NK-92 treated with Interleukin-12 subunit alpha and Interleukin-12 subunit beta, amount 100 ng/mL, for 24 hours (cell line): ENCODE data around the gene IKZF5.

ENCODE experiments used
- DNase-seq: peaks from one replicate; lab custom pipeline; 2025; lab: John Stamatoyannopoulos, UW

Gene IKZF5

GRCh38 chr10:123014772-123015171, 6.2 kb upstream of the IKZF5 start:
- no peak for DNase-seq

DNA sequence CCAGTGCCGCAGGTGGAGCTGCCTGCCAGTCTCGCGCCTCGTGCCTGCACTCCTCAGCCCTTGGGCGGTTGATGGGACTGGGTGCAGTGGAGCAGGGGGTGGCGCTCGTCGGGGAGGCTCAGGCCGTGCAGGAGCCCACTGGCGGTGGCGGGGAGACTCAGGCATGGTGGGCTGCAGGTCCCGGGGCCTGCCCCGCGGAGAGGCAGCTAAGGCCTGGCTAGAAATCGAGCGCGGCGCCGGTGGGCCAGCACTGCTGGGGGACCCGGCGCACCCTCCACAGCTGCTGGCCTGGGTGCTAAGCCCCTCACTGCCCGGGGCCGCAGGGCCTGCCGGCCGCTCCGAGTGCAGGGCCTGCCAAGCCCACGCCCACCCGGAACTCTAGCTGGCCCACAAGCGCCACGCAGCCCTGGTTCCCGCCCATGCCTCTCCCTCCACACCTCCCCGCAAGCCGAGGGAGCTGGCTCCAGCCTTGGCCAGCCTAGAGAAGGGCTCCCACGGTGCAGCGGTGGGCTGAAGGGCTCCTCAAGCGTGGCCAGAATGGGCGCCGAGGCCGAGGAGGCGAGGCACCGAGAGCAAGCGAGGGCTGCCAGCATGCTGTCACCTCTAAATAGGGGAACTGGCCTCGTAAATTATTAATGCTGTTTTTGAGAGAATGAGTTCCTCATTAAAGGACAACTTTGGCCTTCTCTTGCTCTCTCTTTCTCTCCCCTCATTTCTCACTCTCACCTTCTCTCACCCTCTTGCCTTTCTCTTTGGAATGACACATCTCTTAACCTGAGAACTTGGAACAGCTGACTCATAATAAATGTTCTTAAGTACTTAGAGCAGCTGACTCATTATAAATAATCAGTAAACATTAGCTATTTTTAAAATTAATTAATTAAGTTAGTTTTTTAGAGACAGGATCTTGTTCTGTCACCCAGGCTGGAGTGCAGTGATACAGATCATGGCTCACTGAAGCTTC, 5.1 kb upstream of the IKZF5 start:
- DNase-seq: no peak

DNA sequence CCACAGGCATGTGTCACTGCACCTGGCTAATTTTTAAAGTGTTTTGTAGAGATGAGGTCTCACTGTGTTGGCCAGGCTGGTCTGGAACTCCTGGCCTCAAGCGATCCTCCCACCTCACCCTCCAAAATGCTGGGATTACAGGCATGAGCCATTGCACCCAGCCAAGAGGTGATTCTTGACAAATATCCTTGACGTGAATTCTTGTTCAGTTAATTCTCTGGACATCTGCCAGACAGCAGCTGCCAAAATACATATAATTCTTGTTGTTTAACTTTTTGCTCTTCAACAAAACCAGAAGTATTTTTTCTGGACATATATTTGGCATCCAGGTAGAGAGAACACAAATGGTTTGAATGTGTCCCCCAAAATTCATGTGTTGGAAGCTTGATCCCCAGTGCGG, 3.4 kb upstream of the IKZF5 start:
- no peak for DNase-seq

GRCh38 chr10:123009105-123009820, 668 bp upstream of the IKZF5 start:
- DNase-seq: no peak

DNA sequence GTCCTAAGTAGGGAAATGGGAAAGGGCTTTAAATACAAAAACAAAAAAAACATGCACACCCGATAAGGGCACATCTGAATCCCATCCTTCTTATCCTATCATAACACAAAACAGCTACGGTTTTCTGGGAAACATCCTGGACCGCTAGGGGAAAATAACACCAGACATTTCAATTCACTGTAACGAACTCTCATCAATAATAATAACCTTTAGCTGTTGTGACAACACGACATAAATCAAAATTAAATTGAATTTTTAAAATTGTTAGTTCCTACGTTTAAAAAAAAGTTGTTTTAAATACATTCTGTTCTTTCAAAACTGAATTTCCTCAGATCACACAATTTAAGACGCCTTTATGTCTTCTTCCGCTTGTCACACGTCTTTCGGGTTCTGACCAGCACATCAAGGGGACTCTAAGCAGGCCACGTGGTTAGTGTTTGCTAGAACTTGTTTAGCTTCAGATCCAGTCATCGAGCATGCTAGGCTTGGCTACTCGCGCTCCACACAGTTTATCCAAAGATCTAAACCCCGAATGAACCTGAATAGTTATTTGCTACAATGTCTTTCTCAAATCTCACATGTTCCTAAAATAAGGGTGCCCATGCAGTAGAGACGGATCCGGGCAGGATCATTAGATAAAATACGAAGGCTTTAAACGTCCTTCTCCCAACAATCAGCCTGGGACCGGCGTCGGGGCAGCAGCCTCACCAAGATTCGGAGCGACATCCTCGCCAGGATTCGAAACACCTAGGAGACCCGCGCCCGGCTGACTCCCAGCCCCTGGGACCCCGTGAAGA, 839 bp downstream of the IKZF5 start:
- peak; percentile 39 for DNase-seq

DNA sequence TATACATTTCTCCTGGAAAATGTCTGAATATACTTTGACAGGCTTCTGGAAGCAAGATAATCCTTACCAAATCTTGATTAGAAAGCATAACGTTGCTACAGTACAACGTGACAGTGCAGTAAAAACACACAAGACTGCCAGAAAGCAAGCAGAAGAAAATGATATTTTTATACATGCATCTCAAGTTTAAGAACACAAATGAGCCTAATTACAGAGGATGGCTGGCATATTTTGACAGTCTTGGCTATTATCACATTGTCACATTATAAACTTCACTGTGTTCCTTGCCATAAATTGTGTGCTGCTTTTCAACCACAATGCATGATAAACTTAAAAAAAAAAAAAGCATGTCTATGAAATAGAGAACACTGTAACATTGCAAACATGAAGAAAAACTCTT, 4.3 kb downstream of the IKZF5 start:
- DNase-seq: no peak

DNA sequence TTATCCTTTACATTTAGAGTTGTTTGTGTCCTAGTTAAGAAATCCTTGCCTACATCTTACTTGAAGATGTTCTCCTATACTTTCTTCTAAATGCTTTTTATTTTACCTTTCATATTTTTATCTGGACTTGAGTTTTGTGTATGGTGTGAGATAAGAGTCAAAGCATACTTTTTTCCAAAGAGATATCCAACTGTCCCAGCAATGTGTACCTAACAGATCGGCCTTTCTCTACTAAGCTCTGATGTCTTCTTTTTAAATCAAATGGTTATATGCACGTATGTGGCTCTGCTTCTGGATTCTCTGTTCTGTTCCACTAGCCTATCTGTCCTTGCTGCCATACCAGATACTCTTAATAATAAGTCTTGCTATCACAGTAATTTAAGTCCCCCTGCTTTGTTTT, 7.2 kb downstream of the IKZF5 start:
- no peak for DNase-seq

GRCh38 chr10:123000155-123000554, 8.4 kb downstream of the IKZF5 start:
- no peak for DNase-seq

DNA sequence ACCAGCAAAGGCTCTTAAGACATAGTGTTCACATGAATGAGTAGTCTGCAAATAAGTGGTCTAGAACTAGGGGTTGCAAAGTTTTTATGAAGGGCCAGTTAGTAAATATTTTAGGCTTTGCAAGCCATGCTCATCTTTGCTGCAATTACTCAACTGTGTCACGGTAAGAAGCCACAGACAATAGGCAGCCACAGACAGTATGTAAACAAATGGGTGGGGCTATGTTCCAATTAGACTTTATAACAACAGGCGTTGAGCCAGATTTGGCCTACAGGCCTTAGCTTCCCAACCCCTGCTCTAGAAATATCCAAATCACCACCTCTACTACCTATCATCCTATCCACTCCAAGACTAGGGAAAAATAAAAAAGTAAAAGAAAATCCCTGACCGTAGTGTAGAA, 9.2 kb downstream of the IKZF5 start:
- no peak for DNase-seq

DNA sequence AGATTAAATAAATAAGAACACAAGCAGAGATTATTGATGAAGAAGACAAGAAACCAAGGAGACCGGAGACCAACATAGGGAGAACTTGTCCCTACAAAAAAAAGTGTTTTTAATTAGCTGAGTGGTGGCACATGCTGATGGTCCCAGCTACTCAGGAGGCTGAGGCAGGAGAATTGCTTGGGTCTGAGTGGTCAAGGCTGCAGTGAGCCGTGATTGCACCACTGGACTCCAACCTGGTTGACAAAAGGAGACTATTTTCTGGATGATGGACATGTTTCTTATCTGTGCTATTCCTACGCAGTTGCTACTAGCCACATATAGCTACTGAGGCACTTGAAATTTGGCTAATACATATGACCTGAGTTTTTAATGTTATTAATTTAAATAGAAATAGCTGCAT, 9.7 kb downstream of the IKZF5 start:
- DNase-seq: no peak

- no peak for DNase-seq
These were observed 10.2 kb downstream of the IKZF5 start for GRCh38 chr10:122998360-122998917.

DNA sequence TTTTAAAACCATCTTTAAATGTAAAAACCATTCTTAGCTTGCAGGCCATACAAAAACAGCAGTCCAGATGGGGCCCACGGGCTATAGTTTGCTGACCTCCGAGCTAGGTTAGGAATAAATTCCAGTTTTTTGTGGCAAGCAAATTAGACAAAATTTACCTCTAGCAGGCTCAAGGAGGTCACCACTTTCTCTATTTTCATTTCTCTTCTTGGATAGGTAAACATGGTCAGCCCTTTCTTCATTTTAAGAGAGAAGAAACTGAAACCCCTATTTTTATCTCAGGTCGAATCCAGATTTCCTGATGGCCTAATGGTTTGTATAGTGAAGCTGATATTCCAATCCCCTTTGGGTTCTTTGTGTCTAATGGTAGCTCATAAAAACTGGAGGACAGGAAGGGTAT, 10.7 kb downstream of the IKZF5 start:
- DNase-seq: no peak

DNA sequence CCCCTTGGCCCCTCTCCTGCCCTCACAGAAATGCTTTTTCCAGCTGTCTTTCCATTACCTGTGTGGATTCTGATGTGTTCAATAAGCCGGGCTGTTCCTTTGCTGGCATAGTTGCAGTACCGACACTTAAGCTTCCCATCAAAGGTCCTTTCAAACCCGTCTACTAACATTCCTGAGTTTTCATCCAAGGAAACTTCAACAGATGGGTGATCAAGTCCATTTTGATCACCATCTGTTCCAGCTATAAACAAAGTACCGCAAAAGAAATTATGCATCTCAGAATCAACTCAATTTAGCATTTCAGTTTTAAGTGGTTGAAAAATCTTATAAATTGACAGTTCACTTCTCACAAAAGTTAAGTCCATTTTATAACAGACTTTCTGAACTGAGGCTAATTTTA, 12.7 kb downstream of the IKZF5 start:
- DNase-seq: no peak

GRCh38 chr10:122993797-122994336, 14.7 kb downstream of the IKZF5 start:
- DNase-seq: no peak

- no peak for DNase-seq
These were observed 16.5 kb downstream of the IKZF5 start for GRCh38 chr10:122992031-122992585.

- DNase-seq: no peak
These were observed 18.3 kb downstream of the IKZF5 start for GRCh38 chr10:122990278-122990677.

GRCh38 chr10:122988501-122988900, 20.1 kb downstream of the IKZF5 start:
- no peak for DNase-seq

GRCh38 chr10:122986335-122986734, 22.3 kb downstream of the IKZF5 start:
- DNase-seq: no peak

DNA sequence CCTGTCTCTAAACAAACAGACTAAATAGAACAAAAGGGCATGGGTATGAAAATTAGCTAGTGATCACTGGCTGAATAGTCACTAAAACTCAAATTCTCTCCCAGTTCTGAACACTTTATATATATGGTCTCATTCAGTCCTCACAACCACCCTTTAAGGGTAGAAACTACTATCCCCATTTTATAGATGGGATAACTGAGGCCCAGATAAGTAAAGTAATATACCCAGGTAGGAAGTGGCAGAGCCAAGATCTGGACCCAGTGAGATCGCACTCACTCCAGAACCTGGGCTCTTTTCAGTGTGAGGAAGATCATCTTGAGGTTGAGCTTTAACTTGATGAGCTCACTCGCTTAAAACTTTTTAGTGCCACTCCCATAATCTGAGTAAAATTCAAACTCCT, 23.9 kb downstream of the IKZF5 start:
- DNase-seq: no peak

- DNase-seq: no peak
These were observed 24.7 kb downstream of the IKZF5 start for GRCh38 chr10:122983898-122984297.

- no peak for DNase-seq
These were observed 27.5 kb downstream of the IKZF5 start for GRCh38 chr10:122981066-122981464.
